Endodermal cell (in vitro differentiated cells): ENCODE results near the gene GLT6D1. TPM values are rescaled to one million over a fixed set of nuclear protein-coding genes. Genes with fewer than 3 reads are reported as not detected.
"Not testable (repeated sequence)": the region's sequence is repeated elsewhere in the genome, so short reads cannot be mapped to it uniquely, and the experiment has no call there.

Experiments
- DNase-seq: peaks from one replicate; pipeline ENCODE4 v3.0.0-alpha.2; 2017
- H3K27ac ChIP-seq: 2 replicates; pipeline ENCODE4 v1.5.1; 2013; ENCODE audit warnings: mild to moderate bottlenecking, low read depth, low read length, moderate library complexity
- H3K27me3 ChIP-seq: 2 replicates; pipeline ENCODE4 v1.6.1; 2013; ENCODE audit warnings: mild to moderate bottlenecking, low read length, moderate library complexity; ENCODE audit not compliant: insufficient read depth, control insufficient read depth, poor library complexity, severe bottlenecking
- H3K36me3 ChIP-seq: 2 replicates; pipeline ENCODE4 v1.7.0; 2013; ENCODE audit warnings: mild to moderate bottlenecking, low read length, moderate library complexity; ENCODE audit not compliant: control insufficient read depth, insufficient read depth
- H3K4me1 ChIP-seq: one replicate; pipeline ENCODE4 v1.7.0; 2013; ENCODE audit warnings: low read length; ENCODE audit not compliant: control insufficient read depth, insufficient read depth
- H3K4me3 ChIP-seq: 2 replicates; pipeline ENCODE4 v1.5.1; 2013; ENCODE audit warnings: mild to moderate bottlenecking, low read length, moderate library complexity
- H3K9ac ChIP-seq: 2 replicates; pipeline ENCODE4 v1.6.1; 2013; ENCODE audit warnings: mild to moderate bottlenecking, low read length, moderate library complexity; ENCODE audit not compliant: poor library complexity, severe bottlenecking; ENCODE audit errors: extremely low read depth
- H3K9me3 ChIP-seq: 2 replicates; pipeline ENCODE4 v1.6.1; 2013; ENCODE audit warnings: mild to moderate bottlenecking, low read length, moderate library complexity; ENCODE audit not compliant: control insufficient read depth
- H3K27ac Mint-ChIP-seq: 2 replicates; pipeline ENCODE4 v1.8.0; 2020; ENCODE audit warnings: mixed read lengths
- H3K27me3 Mint-ChIP-seq: 2 replicates; pipeline ENCODE4 v1.8.0; 2021; ENCODE audit warnings: mild to moderate bottlenecking, mixed read lengths; ENCODE audit not compliant: insufficient read depth
- H3K36me3 Mint-ChIP-seq: 2 replicates; pipeline ENCODE4 v1.8.0; 2020; ENCODE audit warnings: low read depth, mixed read lengths
- H3K4me1 Mint-ChIP-seq: 2 replicates; pipeline ENCODE4 v1.8.0; 2020; ENCODE audit warnings: mixed read lengths
- H3K4me3 Mint-ChIP-seq: 2 replicates; pipeline ENCODE4 v1.8.0; 2020; ENCODE audit warnings: mild to moderate bottlenecking, moderate library complexity, mixed read lengths
- H3K9me3 Mint-ChIP-seq: 2 replicates; pipeline ENCODE4 v1.8.0; 2020; ENCODE audit warnings: mild to moderate bottlenecking, mixed read lengths
- WGBS, 2 experiments: methylation state at CpG; one replicate each; pipeline versions ENCODE4 v1.1.5 to v1.1.7; 2013; ENCODE audit warnings: missing lambda C conversion rate in 2 of 2, mixed read lengths in 1 of 2; ENCODE audit not compliant: insufficient coverage in 1 of 2, insufficient read length in 1 of 2; 5-methylcytosine and 5-hydroxymethylcytosine counted together
- total RNA-seq, 2 donors: library from RNA; stranded (reverse); fragmentation: NEBNext Ultra II Directional in 1 of 2; extraction: Animal tissue kit (Norgen Biotek cat#: 25700) in 1 of 2; gene quantifications; 2 replicates in 1 of 2; 3 replicates in 1 of 2; pipeline ENCODE4 v1.2.1, GENCODE V29; 2021
- TF ChIP-seq, protein P1 (sequence below): fragments of 200-600 bp; sonication (generic); conservative IDR thresholded peaks from 2 replicates; pipeline ENCODE4 v1.5.0; 2021; ENCODE audit warnings: antibody characterized with exemption, mild to moderate bottlenecking

GLT6D1 gene
- total RNA-seq, 2 donors from 2014 or later = 0.60 TPM; not detected in 1

DNA sequence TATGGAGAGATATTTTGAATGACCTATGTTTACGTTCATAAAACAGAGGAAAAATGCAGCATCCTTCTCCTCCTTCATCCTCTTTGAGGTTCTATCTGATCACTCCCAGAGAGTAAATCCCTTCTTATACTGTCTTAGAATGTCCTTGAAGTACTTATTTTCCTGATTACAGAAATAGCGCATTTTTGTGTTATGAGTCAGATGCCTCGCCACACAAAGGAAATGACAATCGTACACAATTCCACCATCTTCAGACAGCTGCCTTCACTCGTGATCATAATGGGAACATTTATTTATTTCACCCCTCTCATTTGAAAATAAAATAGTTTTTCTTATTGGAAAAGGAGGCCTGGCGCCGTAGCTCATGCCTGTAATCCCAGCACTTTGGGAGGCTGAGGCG is 2.4 kb upstream of the GLT6D1 start:
- no peak overlapping the region for H3K9ac ChIP-seq
- Mint-ChIP-seq H3K4me1 (no peaks in the 10 kb centered on the region), H3K4me3 (no peak overlapping the region), H3K9me3 (peaks cover 81% of the 10 kb centered on the region), H3K27me3 (no peaks in the 10 kb centered on the region), H3K36me3 (no peaks in the 10 kb centered on the region), H3K27ac (no peak overlapping the region)
- no peak overlapping the region for H3K27ac ChIP-seq
- H3K4me1 ChIP-seq = no peaks in the 10 kb centered on the region
- H3K9me3 ChIP-seq = peaks cover 33% of the 10 kb centered on the region
- TF ChIP-seq, protein P1, sequence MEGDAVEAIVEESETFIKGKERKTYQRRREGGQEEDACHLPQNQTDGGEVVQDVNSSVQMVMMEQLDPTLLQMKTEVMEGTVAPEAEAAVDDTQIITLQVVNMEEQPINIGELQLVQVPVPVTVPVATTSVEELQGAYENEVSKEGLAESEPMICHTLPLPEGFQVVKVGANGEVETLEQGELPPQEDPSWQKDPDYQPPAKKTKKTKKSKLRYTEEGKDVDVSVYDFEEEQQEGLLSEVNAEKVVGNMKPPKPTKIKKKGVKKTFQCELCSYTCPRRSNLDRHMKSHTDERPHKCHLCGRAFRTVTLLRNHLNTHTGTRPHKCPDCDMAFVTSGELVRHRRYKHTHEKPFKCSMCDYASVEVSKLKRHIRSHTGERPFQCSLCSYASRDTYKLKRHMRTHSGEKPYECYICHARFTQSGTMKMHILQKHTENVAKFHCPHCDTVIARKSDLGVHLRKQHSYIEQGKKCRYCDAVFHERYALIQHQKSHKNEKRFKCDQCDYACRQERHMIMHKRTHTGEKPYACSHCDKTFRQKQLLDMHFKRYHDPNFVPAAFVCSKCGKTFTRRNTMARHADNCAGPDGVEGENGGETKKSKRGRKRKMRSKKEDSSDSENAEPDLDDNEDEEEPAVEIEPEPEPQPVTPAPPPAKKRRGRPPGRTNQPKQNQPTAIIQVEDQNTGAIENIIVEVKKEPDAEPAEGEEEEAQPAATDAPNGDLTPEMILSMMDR = no peak
- no peaks in the 10 kb centered on the region for H3K36me3 ChIP-seq
- DNase-seq = no peak
- no peak overlapping the region for H3K4me3 ChIP-seq
- 87 to 90% methylated on average over 7 to 8 of the region's 8 CpGs for WGBS, 2 experiments
- no peaks in the 10 kb centered on the region for H3K27me3 ChIP-seq

DNA sequence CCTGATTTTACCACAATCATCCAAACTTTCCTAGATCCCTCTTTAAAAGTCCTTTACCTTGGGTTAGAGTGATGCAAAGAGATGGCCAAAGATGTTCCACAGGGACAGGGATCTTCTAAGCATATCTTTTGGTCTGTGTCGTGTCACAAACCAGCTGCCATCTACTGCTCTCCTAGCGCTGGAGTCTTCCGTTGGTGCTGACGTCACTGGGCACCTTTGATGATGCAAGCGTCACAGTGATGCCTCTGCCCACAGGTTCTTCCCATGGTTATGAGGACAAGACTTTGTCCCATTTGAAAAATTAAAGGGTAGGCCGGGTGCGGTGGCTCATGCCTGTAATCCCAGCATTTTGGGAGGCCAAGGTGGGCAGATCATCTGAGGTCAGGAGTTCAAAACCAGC is 1.7 kb upstream of the GLT6D1 start:
- H3K9me3 ChIP-seq = peaks cover 26% of the 10 kb centered on the region
- Mint-ChIP-seq H3K4me3 (no peak overlapping the region), H3K4me1 (no peaks in the 10 kb centered on the region), H3K36me3 (no peaks in the 10 kb centered on the region), H3K9me3 (peaks cover 81% of the 10 kb centered on the region), H3K27me3 (no peaks in the 10 kb centered on the region), H3K27ac (no peak overlapping the region)
- H3K4me3 ChIP-seq = no peak overlapping the region
- WGBS, 2 experiments = 88 to 90% methylated on average over 5 to 7 of the region's 7 CpGs
- no peak overlapping the region for H3K9ac ChIP-seq
- no peak overlapping the region for H3K27ac ChIP-seq
- no peaks in the 10 kb centered on the region for H3K27me3 ChIP-seq
- no peaks in the 10 kb centered on the region for H3K4me1 ChIP-seq
- no peak for DNase-seq
- H3K36me3 ChIP-seq = no peaks in the 10 kb centered on the region
- TF ChIP-seq, protein P1 = no peak

DNA sequence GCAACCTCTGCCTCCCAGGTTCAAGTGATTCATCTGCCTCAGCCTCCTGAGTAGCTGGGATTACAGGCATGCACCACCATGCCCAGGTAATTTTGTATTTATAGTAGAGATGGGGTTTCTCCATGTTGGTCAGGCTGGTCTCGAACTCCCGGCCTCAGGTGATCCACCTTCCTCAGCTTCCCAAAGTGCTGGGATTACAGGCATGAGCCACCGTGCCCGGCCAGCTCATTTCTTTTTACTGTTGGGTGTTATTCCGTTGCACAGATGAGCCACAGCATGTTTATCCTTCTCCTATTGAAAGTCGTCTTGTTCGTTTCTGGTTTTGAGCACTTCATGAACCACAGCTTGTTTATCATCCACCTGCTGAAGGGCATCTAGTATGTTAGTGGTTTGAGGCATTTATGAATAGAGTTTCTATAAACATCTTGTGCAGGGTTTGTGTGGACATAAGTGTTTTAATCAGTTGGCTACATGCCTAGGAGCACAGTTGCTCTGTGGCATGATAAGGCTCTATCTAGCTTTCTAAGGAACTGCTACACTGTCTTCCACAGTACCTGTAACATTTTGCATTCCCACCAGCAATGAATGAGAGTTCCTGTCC is 2.3 kb downstream of the GLT6D1 start:
- H3K36me3 ChIP-seq, H3K4me3 ChIP-seq, H3K27me3 Mint-ChIP-seq, H3K4me3 Mint-ChIP-seq, H3K9ac ChIP-seq, H3K4me1 Mint-ChIP-seq, H3K4me1 ChIP-seq, DNase-seq, H3K27ac Mint-ChIP-seq, H3K9me3 ChIP-seq, H3K36me3 Mint-ChIP-seq, H3K27ac ChIP-seq, H3K27me3 ChIP-seq: not testable (repeated sequence)
- 93 to 96% methylated on average over 4 to 7 of the region's 7 CpGs for WGBS, 2 experiments
- H3K9me3 Mint-ChIP-seq = peaks cover 65% of the 10 kb centered on the region

DNA sequence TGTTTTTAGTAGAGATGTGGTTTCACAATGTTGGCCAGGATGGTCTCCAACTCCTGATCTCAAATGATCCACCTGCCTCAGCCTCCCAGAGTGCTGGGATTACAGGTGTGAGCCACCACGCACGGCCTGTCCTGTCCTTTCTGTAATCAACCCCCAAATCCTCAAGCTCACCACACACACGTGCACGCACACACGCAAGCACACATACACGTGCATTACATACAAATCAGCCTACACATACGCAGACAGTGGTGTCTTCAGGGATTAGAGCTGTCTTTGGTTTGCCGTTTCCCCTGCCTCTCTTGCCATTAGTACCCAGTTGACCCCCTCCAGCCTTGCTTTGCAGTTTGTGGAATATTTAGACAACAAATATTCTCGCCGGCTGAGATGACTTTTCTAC is 6.5 kb downstream of the GLT6D1 start:
- H3K27me3 ChIP-seq = no peaks in the 10 kb centered on the region
- H3K4me3 ChIP-seq = no peak overlapping the region
- TF ChIP-seq, protein P1 = no peak
- H3K4me1 ChIP-seq = no peaks in the 10 kb centered on the region
- no peak for DNase-seq
- no peak overlapping the region for H3K27ac Mint-ChIP-seq
- no peak overlapping the region for H3K4me3 Mint-ChIP-seq
- no peaks in the 10 kb centered on the region for H3K36me3 Mint-ChIP-seq
- no peak overlapping the region for H3K9ac ChIP-seq
- H3K4me1 Mint-ChIP-seq = no peaks in the 10 kb centered on the region
- no peaks in the 10 kb centered on the region for H3K36me3 ChIP-seq
- no peaks in the 10 kb centered on the region for H3K27me3 Mint-ChIP-seq
- peaks cover 8% of the 10 kb centered on the region for H3K9me3 ChIP-seq
- H3K9me3 Mint-ChIP-seq = peaks cover 48% of the 10 kb centered on the region
- WGBS, 2 experiments = 92 to 93% methylated on average over 2 to 9 of the region's 10 CpGs
- no peak overlapping the region for H3K27ac ChIP-seq
